ENCODE measurements around the gene CD82. TPM values are rescaled to one million over a fixed set of nuclear protein-coding genes. Genes with fewer than 3 reads are reported as not detected.
A peak's percentile ranks its signal among the peaks of the same experiment; 100 is the strongest.

Gene CD82
- total RNA-seq, 1 donor from 2014 or later, result 469 TPM

DNA sequence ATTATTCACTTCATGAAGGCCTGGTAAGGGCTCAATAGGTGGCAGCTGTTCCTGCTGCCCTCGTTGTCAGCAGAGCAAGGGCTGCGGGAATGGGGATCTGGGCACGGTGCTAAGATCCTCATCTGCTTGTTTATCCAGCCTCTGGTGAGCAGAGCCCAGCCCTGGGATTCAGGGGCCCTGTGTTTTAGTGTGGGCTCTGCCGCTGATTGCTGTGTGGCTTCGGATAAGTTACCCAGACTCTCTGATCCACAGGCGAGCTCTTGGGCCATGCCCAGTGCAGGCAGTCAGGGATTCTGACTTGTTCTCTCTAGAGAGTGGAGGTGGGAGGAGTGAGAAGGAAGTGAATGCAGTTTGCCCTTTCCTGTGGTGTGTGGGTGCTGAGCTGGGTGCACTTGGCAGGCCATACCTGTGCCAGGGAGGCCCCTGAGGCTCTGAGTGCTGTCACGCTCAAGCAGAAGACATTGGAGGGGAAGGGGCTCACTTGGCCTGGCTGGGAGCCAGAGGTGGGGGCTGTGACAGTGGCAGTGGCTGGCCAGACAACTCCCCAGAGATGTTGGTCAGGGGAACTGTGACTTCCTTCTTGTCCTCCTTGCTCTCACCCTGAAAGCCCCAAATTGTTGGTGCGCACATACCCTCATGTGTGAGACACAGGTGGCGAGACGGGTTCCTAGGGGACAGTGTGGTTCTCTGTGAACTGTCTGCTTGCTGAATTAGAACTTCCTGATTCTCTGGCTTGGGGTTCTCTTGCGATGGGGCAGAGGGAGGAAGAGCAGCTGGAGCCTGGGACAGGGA lies 43.7 kb downstream of the CD82 start:
- H3K36me3 Mint-ChIP-seq (ENCODE audit: low read depth), result peaks cover 74% of the 10 kb centered on the region
- H3K9me3 Mint-ChIP-seq, result no peaks in the 10 kb centered on the region
- DNase-seq, result peak; percentile 69
- peaks cover 65% of the 10 kb centered on the region for H3K4me1 Mint-ChIP-seq
- no peaks in the 10 kb centered on the region for H3K27me3 Mint-ChIP-seq
- intact Hi-C loops (cut with micrococcal nuclease), result no loop called here
- peak overlapping the region; percentile 78 for H3K27ac Mint-ChIP-seq
- peak overlapping the region; percentile 29 for H3K4me3 Mint-ChIP-seq

DNA sequence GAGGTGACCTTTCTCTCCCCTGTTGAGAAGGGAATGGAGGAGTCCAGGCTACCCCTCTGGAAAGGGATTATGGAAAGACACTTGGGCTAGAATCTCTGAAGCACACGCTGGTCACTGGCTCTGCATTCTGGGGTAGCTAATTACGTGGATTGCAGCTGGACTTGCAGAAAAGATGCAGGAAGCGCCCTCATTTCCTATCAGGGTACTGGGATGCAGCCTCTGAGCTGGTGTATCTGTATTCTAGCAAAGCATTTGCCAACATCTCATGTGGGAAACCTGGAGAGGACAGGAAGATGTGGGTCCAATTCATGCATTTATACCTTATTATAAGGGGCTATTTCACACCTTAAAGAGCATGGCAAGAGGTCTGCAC lies 44.3 kb downstream of the CD82 start:
- Mint-ChIP-seq H3K4me1 (peaks cover 68% of the 10 kb centered on the region), H3K4me3 (peak overlapping the region; percentile 29), H3K9me3 (no peaks in the 10 kb centered on the region), H3K27me3 (no peaks in the 10 kb centered on the region), H3K27ac (peak overlapping the region; percentile 78), H3K36me3 (ENCODE audit: low read depth) (peaks cover 74% of the 10 kb centered on the region)
- no peak for DNase-seq
- intact Hi-C loops (cut with micrococcal nuclease), result no loop called here

DNA sequence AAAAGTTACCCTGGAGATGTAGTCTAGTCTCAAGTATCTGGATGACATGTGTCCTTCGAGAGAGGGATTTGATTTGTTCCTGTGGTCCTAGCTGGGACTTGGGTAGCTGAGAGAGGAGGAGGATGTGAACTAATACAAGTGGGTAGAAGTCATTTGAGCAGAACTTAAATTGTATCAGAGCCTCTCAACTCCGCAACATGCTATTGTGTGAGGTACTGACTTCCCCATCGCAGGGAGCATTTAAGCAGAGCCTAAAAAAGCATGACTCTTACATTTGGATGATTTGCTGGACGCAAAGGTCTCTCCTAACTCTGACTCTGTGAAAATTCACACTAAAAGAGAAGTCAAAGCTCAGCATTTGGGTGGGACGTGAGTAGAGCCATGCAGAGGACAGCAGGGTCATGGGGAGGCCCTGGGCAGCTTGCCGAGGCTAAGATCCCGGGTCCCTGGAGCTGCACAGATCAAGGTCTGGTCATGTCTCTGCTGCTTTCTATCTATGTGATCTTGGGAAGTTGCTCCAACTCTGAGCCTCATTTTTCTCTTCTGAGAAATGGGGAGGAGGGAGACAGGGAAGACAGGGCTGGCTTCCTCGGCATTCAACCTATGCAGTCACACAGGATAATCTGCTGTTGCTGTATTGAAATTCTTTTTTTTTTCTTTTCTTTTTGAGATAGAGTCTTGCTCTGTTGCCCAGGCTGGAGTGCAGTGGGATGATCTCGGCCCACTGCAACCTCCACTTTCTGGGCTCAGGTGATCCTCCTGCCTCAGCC lies 44.9 kb downstream of the CD82 start:
- H3K27ac Mint-ChIP-seq, result peak overlapping the region; percentile 88
- DNase-seq, result no peak
- H3K36me3 Mint-ChIP-seq (ENCODE audit: low read depth), result peaks cover 74% of the 10 kb centered on the region
- intact Hi-C loops (cut with micrococcal nuclease), result no loop called here
- H3K4me3 Mint-ChIP-seq, result no peak overlapping the region
- no peaks in the 10 kb centered on the region for H3K27me3 Mint-ChIP-seq
- H3K4me1 Mint-ChIP-seq, result peaks cover 74% of the 10 kb centered on the region
- H3K9me3 Mint-ChIP-seq, result no peaks in the 10 kb centered on the region

DNA sequence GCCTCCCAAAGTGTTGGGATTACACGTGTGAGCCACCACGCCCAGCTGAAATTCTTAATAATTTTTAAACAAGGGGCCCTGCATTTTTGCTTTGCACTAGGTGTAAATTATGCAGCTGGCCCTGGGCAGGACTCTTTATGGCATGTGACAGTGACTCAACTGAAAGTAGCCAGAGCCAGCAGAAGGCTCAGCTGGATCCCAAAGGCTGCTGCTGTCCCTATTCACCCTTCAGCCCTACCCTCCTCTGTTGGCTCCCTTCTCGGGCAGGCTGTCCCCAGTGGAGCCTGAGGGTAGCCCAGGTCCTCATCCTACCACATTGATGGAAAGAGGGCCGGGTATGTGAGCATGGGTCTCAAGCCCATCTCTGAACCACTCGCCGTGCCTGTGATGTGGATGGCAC lies 45.6 kb downstream of the CD82 start:
- H3K9me3 Mint-ChIP-seq, result no peaks in the 10 kb centered on the region
- H3K27ac Mint-ChIP-seq, result peak overlapping the region; percentile 88
- H3K4me1 Mint-ChIP-seq, result peaks cover 79% of the 10 kb centered on the region
- no peak for DNase-seq
- H3K4me3 Mint-ChIP-seq, result peak overlapping the region; percentile 46
- intact Hi-C loops (cut with micrococcal nuclease), result loop anchor here (1.0 kb wide), 1 partner anchor 9 kb away; no protein-coding TSS in a partner anchor
- H3K36me3 Mint-ChIP-seq (ENCODE audit: low read depth), result peaks cover 75% of the 10 kb centered on the region
- H3K27me3 Mint-ChIP-seq, result no peaks in the 10 kb centered on the region

DNA sequence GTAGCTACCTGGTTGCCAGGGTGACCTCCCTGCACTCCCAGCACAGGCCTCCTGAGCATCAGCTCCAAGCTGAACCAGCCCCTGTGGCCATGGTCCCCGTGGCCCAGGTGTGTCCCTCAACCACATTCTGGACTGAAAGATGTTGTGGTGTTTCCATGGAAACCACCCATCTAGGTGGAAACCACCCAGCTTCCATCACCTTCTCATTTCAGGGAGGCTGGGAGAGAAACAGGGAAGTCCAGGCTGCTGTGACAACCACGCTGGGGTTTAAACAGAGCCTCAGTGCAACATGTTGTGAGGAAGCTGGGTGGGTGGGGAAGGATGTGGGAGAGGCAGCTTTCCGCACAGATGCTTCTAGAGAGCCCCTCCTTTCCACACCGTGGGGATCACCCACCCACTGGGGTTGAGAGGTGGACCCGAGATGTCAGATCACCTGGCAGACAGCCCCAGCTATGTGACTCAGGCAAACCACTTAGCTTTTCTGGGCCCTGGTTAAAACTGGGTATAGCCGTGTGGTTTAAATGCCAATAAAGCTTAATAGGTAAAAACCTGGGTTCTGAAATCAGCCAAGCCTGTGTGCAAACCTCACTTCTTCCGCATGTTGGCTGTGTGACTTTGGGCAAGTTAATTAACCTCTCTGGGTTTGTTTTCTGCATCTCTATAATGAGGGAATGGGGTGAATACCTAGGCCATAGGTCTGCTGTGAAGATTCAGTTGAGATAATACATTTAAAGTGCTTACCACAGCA lies 46.4 kb downstream of the CD82 start:
- H3K4me1 Mint-ChIP-seq, result peaks cover 73% of the 10 kb centered on the region
- H3K36me3 Mint-ChIP-seq (ENCODE audit: low read depth), result peaks cover 74% of the 10 kb centered on the region
- intact Hi-C loops (cut with micrococcal nuclease), result loop anchor here (1.0 kb wide), 2 partner anchors 10 to 43 kb away; no protein-coding TSS in a partner anchor

DNA sequence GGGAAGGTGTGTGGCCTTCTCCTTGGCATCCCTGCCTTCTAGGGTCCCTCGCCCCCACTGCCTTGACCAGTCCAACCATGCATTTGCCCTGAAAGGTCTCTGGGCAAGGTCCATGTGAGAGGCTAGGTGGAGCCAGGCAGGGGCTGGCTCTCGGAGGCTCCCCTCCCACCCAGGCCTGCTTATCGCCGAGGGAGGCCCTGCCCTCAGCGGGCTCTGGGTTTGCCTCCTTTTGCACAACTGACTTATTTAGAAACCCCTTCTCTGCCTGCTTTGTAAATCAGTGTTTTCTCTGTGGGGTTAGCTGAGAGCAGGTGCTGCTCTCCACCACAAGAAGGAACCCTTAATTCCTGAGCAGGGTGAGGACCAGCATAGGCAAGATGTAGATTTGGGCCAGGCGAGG lies 47.7 kb downstream of the CD82 start:
- intact Hi-C loops (cut with micrococcal nuclease), result no loop called here
- Mint-ChIP-seq H3K27me3 (no peaks in the 10 kb centered on the region), H3K27ac (peak overlapping the region; percentile 58), H3K4me1 (peaks cover 62% of the 10 kb centered on the region), H3K36me3 (ENCODE audit: low read depth) (peaks cover 69% of the 10 kb centered on the region), H3K4me3 (no peak overlapping the region), H3K9me3 (no peaks in the 10 kb centered on the region)
- DNase-seq, result no peak

More for the DNA sequence above, 46.4 kb downstream of the CD82 start:
- Mint-ChIP-seq H3K4me3 (peak overlapping the region; percentile 46), H3K27me3 (no peaks in the 10 kb centered on the region), H3K27ac (peak overlapping the region; percentile 88), H3K9me3 (no peaks in the 10 kb centered on the region)
- DNase-seq, result peak; percentile 89

DNA sequence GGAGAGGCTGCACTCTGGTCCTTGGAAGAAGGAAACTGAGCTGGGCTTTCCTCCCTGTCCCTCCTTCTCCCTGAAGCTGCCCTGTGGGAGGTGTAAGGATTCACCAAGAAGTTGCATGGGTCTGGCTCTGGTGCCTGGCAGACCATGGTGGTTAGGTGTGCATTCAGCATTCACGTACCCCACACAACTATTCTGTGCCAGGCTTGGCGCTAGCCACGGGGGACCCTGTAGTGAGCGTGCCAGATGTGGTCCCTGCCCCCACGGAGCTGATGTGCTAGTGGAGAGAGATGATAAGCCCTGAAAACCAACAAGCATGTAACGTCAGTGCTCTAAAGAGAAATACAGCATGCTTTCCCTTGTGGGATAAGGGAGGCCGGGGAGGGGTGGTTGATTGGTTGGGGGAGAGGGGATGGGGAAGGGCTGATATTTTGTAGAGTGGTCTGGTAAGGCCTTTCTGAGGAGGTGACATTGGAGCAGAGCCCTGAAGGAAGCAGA lies 48.9 kb downstream of the CD82 start:
- Mint-ChIP-seq H3K9me3 (no peaks in the 10 kb centered on the region), H3K4me3 (no peak overlapping the region), H3K36me3 (ENCODE audit: low read depth) (peaks cover 69% of the 10 kb centered on the region), H3K27me3 (no peaks in the 10 kb centered on the region), H3K4me1 (peaks cover 51% of the 10 kb centered on the region), H3K27ac (peak overlapping the region; percentile 65)
- DNase-seq, result no peak
- intact Hi-C loops (cut with micrococcal nuclease), result no loop called here

DNA sequence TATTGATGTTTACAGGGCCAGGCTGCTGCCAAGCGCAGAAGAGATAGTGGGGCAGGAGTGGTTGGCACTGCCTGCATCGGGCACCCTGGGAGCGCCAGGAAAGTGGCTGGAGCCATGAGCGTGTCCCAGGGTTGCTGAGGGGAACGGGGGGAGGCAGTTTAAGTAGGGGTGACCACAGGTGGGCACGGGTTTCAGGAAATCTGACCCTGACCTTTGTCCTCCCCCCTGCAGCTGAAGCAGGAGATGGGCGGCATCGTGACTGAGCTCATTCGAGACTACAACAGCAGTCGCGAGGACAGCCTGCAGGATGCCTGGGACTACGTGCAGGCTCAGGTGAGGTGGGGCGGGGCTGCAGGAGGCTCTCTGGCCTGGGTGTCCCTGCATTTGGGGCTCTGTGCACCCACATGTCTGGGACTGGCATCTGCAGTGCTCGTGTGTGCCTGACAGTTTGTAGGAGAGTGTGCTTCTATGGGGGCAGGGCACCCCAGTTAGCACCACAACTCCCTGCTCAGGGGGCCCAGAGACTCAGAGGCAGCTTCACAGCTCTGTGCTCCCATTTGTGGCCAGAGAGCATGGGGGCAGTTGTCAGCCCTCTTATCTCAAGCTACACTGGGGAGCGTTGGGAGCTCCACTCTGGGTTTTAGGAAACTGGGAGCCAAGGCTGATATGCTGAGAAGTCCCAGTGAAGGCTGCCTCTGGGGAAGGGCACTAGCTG lies 49.7 kb downstream of the CD82 start:
- DNase-seq, result no peak
- Mint-ChIP-seq H3K4me3 (no peak overlapping the region), H3K27ac (peak overlapping the region; percentile 52), H3K4me1 (peaks cover 43% of the 10 kb centered on the region), H3K27me3 (no peaks in the 10 kb centered on the region), H3K36me3 (ENCODE audit: low read depth) (peaks cover 63% of the 10 kb centered on the region), H3K9me3 (no peaks in the 10 kb centered on the region)
- intact Hi-C loops (cut with micrococcal nuclease), result no loop called here

DNA sequence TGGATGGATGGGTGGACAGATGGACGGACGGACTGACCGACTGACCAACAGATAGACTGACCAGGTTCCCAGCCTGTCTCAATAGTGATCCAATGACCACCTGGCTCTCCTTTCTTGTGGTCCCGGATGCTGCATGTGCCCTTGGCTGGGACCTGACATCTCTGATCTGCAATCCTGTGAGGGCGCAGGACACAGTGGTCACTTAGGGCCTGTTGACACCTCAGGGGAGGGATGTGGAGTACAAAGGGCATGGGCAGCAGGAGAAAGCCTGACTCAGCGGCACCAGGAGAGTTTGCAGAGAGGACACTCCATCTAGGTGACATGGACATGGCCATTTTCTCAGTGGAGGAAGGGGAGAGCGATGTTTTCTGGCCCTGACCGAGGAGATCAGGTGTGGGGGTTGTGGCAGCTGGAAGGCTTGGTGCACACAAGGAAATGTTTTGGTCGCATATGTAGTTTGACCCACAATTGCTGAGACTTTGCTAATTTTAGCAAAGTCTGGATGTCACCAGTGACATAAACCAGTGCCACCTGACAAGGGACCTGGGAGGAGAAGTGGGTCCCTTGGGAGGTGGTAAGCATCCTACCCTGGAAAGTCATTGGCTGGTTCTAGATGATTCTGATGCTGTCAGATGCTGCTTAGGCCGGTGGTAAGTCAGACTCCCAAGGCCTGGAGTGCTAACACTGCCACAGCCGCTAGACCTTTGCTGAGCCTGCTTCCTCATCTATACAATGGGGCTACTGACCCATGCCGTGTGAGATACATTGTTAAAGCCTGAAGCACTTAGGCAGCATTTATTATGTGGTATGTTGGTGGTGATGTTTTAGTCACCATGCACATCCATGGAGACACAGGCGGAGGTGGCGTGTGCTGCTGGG lies 50.7 kb downstream of the CD82 start:
- H3K4me3 Mint-ChIP-seq, result no peak overlapping the region
- H3K27me3 Mint-ChIP-seq, result no peaks in the 10 kb centered on the region
- intact Hi-C loops (cut with micrococcal nuclease), result no loop called here
- peaks cover 43% of the 10 kb centered on the region for H3K4me1 Mint-ChIP-seq
- H3K36me3 Mint-ChIP-seq (ENCODE audit: low read depth), result peaks cover 69% of the 10 kb centered on the region
- no peaks in the 10 kb centered on the region for H3K9me3 Mint-ChIP-seq
- no peak for DNase-seq
- H3K27ac Mint-ChIP-seq, result peak overlapping the region; percentile 48

DNA sequence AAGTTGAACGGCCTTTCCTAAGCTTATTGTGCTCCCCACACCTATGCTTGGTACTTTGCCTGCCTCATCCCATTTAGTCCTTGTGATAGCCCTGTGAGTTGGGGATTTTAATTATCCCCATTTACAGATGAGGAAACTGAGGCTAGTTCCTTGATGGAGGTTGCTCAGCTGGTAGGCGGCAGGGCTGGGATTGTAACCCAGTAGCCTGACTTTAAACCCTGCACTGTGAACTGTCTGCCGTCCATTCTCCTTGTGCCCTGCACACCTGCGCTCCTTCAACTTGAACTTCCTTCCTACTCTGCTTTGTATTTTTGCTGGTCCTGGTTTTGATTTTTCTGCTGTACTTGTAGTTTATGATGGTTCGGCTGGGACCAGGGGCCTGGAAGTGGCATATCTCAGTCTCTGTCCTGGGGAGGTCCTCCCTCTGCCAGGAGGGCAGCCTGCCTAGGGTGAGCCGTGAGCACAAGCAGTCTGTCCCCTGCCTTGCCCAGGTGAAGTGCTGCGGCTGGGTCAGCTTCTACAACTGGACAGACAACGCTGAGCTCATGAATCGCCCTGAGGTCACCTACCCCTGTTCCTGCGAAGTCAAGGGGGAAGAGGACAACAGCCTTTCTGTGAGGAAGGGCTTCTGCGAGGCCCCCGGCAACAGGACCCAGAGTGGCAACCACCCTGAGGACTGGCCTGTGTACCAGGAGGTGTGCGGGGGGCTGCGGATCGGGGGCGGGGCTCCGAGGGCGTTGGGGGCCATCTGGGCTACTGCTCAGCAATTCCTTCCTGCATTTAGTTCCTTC lies 52.4 kb downstream of the CD82 start:
- no peak for DNase-seq
- H3K9me3 Mint-ChIP-seq, result no peaks in the 10 kb centered on the region
- peaks cover 76% of the 10 kb centered on the region for H3K36me3 Mint-ChIP-seq (ENCODE audit: low read depth)
- no peak overlapping the region for H3K4me3 Mint-ChIP-seq
- H3K27me3 Mint-ChIP-seq, result no peaks in the 10 kb centered on the region
- no peak overlapping the region for H3K27ac Mint-ChIP-seq
- peaks cover 41% of the 10 kb centered on the region for H3K4me1 Mint-ChIP-seq
- intact Hi-C loops (cut with micrococcal nuclease), result loop anchor here (1.0 kb wide), 1 partner anchor 62 kb away; no protein-coding TSS in a partner anchor

DNA sequence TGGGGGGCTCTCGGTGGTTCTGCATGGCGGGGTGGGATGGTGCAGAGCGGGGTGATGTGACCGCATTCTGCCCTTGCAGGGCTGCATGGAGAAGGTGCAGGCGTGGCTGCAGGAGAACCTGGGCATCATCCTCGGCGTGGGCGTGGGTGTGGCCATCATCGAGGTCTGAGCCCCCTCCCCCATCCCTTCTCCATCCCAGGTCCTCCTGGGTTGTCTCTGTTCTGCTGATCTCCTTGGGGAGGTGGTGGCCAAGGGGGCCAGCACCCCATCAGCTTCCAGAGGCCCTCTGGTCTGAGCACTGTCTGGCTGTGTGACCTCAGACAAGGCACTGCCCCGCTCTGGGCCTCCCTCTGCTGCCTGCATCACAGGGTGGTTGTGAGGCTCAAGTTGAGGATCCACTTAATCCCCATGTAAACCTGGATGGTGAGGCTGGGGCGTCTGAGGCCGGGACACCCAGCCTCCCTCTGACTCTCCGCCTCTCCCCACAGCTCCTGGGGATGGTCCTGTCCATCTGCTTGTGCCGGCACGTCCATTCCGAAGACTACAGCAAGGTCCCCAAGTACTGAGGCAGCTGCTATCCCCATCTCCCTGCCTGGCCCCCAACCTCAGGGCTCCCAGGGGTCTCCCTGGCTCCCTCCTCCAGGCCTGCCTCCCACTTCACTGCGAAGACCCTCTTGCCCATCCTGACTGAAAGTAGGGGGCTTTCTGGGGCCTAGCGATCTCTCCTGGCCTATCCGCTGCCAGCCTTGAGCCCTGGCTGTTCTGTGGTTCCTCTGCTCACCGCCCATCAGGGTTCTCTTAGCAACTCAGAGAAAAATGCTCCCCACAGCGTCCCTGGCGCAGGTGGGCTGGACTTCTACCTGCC lies 53.3 kb downstream of the CD82 start:
- Mint-ChIP-seq H3K4me3 (no peak overlapping the region), H3K27me3 (no peaks in the 10 kb centered on the region), H3K4me1 (peaks cover 41% of the 10 kb centered on the region), H3K27ac (no peak overlapping the region), H3K9me3 (no peaks in the 10 kb centered on the region), H3K36me3 (ENCODE audit: low read depth) (peaks cover 75% of the 10 kb centered on the region)
- no peak for DNase-seq
- intact Hi-C loops (cut with micrococcal nuclease), result no loop called here

All from activated CD4-positive, alpha-beta T cell treated with anti-CD3 and anti-CD28 coated beads, Interleukin-2, amount 10 ng/mL, durations not matched to agents 24 days and 14 days (primary cell).